Measurements from ENCODE around the gene MELTF. TPM values are rescaled to one million over a fixed set of nuclear protein-coding genes. Genes with fewer than 3 reads are reported as not detected.

Gene MELTF
- total RNA-seq, 6 experiments from 2014 or later: 1.1 to 3.8 (median 2.5) TPM

DNA sequence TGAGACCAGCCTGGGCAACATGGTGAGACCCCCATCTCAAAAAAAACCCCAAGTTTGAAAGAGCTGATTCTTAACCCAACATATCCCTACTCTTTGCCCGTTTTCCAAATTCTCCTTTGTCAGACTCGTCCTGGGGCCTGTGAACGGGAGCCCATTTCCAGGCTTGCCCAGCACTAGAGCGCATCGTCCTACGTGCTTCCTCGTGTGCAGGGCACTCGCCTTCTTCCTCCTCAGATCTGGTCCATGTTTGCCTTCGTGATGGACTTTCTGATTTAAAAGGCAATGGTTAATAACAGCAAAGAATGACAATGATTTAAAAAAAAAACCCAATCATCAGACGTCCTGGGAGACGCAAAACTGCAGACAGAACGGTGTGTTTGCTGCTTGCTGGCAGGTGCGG is 10.1 kb downstream of the MELTF start:
- Mint-ChIP-seq H3K36me3 (ENCODE audit: low read depth) (no peaks in the 10 kb centered on the region), H3K27me3 (ENCODE audit: insufficient read depth) (peaks cover 32% of the 10 kb centered on the region), H3K9me3 (no peaks in the 10 kb centered on the region), H3K4me1 (ENCODE audit: low read depth) (no peaks in the 10 kb centered on the region), H3K4me3 (no peak overlapping the region), H3K27ac (no peak overlapping the region)
- DNase-seq: no peak
- no peak for TF ChIP-seq CTCF (IDR thresholded peaks at IDR 0.05)

DNA sequence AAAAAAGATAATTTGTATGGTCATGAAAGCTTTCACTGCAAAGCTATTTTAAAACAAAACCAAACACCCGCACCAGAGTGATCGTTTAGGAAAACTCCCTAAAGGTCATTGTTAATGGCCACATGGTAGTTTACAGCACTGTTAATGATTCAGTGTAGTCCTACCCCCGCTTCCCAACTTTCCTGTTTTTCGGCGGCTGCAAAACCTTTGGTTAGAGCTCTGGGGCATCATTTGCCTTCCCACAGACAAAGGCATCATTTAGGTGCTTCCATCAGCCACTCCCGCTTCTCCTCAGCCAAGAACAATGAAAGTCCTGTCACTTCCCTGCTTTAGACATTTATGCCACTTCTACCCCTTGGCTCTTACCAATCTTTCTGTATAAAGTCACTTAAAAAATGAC is 10.6 kb downstream of the MELTF start:
- no peaks in the 10 kb centered on the region for H3K36me3 Mint-ChIP-seq (ENCODE audit: low read depth)
- TF ChIP-seq CTCF (IDR thresholded peaks at IDR 0.05): no peak
- no peaks in the 10 kb centered on the region for H3K9me3 Mint-ChIP-seq
- no peak overlapping the region for H3K4me3 Mint-ChIP-seq
- no peaks in the 10 kb centered on the region for H3K4me1 Mint-ChIP-seq (ENCODE audit: low read depth)
- DNase-seq: no peak
- peaks cover 36% of the 10 kb centered on the region for H3K27me3 Mint-ChIP-seq (ENCODE audit: insufficient read depth)
- no peak overlapping the region for H3K27ac Mint-ChIP-seq

DNA sequence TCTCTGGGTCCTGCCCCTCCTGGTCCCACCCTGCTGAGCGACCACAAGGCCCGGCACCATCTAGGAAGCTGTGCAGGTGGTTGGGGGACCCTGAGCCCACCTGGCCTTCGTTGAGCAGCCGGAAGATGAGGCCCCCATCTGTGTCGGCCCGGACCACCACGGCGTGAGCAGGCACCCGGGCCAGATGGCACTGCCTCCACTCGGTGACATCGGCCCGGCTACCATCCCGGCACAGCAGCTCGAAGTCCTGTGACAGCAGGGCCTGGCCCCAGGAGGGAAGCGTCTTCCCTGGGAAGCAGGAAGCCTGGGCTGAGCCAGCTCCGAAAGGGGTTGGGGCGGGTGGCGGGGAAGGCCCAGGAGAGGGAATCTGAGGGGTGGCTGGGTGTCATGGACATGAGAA is 12.6 kb downstream of the MELTF start:
- Mint-ChIP-seq H3K4me3 (no peak overlapping the region), H3K9me3 (no peaks in the 10 kb centered on the region), H3K27ac (no peak overlapping the region), H3K27me3 (ENCODE audit: insufficient read depth) (peaks cover 28% of the 10 kb centered on the region), H3K36me3 (ENCODE audit: low read depth) (no peaks in the 10 kb centered on the region), H3K4me1 (ENCODE audit: low read depth) (no peaks in the 10 kb centered on the region)
- TF ChIP-seq CTCF (IDR thresholded peaks at IDR 0.05): no peak
- no peak for DNase-seq

DNA sequence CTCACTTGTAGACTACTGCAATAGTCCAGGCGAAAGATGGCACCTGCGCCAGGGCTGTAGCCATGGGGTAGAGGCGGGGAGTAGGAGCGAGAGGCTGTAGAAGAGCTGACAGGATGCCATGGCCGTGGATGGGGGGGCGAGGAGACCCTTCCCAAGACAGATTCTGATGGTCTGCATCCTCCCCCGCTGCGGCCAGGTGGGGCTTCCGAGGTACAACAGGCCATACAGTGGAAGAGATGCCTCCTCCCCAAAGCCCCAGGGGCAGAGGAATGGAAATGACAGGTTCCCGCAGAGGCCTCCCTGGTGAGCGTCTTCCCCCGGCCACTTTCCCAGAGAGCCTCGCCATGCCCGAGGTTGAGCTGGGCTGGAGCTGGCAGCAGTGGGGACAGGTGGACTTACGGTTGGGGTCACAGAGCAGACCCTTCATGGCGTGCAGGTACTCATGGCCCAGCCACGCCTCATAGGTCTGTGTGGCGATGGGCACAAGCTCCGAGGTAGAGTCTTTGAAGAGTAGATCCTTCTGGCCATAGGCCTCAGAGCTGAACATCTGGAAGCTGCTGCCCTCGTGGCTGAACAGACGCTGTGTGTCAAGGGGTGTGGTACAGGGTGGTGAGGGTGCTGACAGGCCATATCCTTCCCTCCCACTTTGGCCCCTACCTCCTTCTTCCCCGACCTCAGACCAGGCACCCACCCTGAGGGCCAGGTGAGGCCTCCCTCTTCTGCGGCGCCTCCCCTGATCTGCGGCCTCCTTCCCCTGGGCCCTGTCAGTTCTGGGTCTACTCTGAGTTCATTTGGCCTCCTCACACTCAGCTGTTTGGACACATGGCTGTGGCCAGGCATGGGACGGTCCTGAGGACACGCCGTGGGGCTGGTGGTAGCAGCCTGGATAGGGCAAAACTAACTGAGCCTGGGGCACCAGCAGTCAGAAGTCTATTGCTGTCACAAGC is 13.6 kb downstream of the MELTF start:
- no peaks in the 10 kb centered on the region for H3K9me3 Mint-ChIP-seq
- DNase-seq: no peak
- no peaks in the 10 kb centered on the region for H3K36me3 Mint-ChIP-seq (ENCODE audit: low read depth)
- H3K4me1 Mint-ChIP-seq (ENCODE audit: low read depth): no peaks in the 10 kb centered on the region
- H3K4me3 Mint-ChIP-seq: no peak overlapping the region
- H3K27ac Mint-ChIP-seq: no peak overlapping the region
- peaks cover 26% of the 10 kb centered on the region for H3K27me3 Mint-ChIP-seq (ENCODE audit: insufficient read depth)
- no peak for TF ChIP-seq CTCF (IDR thresholded peaks at IDR 0.05)

DNA sequence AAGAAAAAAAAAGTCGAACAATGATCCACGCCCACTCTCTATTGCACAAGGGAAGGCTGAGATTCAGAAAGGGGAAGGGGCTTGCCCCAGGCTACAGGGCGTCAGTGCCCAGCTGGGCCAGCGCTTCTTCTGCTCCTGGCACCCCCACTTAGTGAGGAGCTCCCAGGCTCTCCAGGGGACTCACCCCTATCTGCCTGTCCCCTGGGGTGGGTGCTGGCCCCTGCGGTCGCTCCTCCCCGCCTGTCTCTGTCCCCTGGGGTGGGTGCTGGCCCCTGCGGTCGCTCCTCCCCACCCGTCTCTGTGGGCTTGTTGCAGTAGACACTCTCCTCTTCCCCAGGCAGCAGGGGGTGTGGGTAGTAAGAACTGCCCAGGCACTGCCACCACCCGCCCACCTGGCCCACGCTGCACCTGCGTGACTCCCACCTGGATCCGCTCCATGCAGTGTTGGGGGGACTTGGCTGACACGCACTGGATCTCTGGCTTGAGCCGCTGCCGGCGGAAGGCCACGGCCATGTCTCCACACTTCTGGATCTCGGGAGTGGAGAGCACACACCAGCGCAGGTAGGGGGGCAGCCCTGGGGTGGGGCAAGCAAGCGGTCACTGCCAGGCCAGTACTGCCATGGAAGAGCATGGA is 14.6 kb downstream of the MELTF start:
- H3K4me1 Mint-ChIP-seq (ENCODE audit: low read depth): no peaks in the 10 kb centered on the region
- H3K9me3 Mint-ChIP-seq: no peaks in the 10 kb centered on the region
- H3K36me3 Mint-ChIP-seq (ENCODE audit: low read depth): no peaks in the 10 kb centered on the region
- no peak overlapping the region for H3K4me3 Mint-ChIP-seq
- DNase-seq: no peak
- H3K27ac Mint-ChIP-seq: no peak overlapping the region
- peaks cover 23% of the 10 kb centered on the region for H3K27me3 Mint-ChIP-seq (ENCODE audit: insufficient read depth)
- TF ChIP-seq CTCF (IDR thresholded peaks at IDR 0.05): no peak
